PFSK-1 (cell line): ENCODE measurements around the gene CSAG2.

Experiments
- FOXP2 ChIP-seq: optimal IDR thresholded peaks from 2 replicates; pipeline ENCODE3; 2011; ENCODE audit warnings: borderline replicate concordance, control low read depth, inconsistent platforms; ENCODE audit not compliant: insufficient read depth; ENCODE audit errors: extremely low read length, extremely low read depth
- POLR2AphosphoS5 ChIP-seq: IDR thresholded peaks from 2 replicates; pipeline ENCODE4 v1.6.1; 2012; ENCODE audit warnings: low read depth, mild to moderate bottlenecking, control low read depth, low read length, moderate library complexity
- REST ChIP-seq, 2 experiments: IDR thresholded peaks; 2 replicates each; pipeline versions ENCODE4 v1.6.1 to v1.8.0; 2011 to 2012; ENCODE audit warnings: low read depth in 2 of 2, low read length in 2 of 2, control low read depth in 1 of 2, inconsistent platforms in 1 of 2, mild to moderate bottlenecking in 1 of 2, moderate library complexity in 1 of 2; ENCODE audit not compliant: insufficient read depth in 1 of 2
- SIN3A ChIP-seq: IDR thresholded peaks from 2 replicates; pipeline ENCODE4 v1.6.1; 2012; ENCODE audit warnings: mild to moderate bottlenecking, low read length, moderate library complexity, borderline replicate concordance; ENCODE audit not compliant: insufficient read depth
- TAF1 ChIP-seq: IDR thresholded peaks from 2 replicates; pipeline ENCODE4 v1.6.1; 2012; ENCODE audit warnings: low read length, control low read depth, borderline replicate concordance; ENCODE audit not compliant: insufficient read depth

GRCh38 chrX:152735101-152735500, 26.0 kb upstream of the CSAG2 start:
- no peak for TF ChIP-seq SIN3A
- no peak for TF ChIP-seq REST (IDR thresholded peaks at IDR 0.05; ENCODE audit: insufficient read depth in 1 of 2, low read depth in 2 of 2, low read length in 2 of 2)
- TF ChIP-seq POLR2AphosphoS5, result no peak
- TF ChIP-seq TAF1, result no peak
- no peak for TF ChIP-seq FOXP2
